GM21423 (cell line): Measurements from ENCODE around the gene ATP5F1E.
"Not testable (repeated sequence)": the region's sequence is repeated elsewhere in the genome, so short reads cannot be mapped to it uniquely, and the experiment has no call there.

Experiments
- ATAC-seq: cut with Tn5 transposase; IDR thresholded peaks from one replicate; pipeline ENCODE4 v1.9.1; 2021; ENCODE audit warnings: mild to moderate bottlenecking, moderate library complexity; ENCODE audit not compliant: unreplicated experiment

The ATP5F1E gene

DNA sequence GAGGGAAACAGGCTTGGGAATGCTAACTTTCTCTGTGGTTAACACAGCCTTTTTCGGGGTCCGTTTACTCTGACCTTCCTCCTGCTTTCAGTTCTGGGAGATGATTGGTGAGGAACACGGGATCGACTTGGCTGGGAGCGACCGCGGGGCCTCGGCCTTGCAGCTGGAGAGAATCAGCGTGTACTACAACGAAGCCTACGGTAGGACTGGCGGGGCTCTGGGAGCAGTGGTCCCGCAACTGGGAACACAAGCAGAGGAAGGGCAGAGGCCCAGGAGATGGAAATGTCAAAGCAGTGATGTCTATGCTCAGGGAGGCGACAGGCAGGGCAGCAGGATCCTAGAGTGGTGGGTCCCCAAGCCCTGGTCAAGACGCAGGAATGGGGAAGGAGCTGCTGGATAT lies 9.4 kb downstream of the ATP5F1E start:
- no peak for ATAC-seq

GRCh38 chr20:59020938-59021551 lies 11.1 kb downstream of the ATP5F1E start:
- no peak for ATAC-seq

DNA sequence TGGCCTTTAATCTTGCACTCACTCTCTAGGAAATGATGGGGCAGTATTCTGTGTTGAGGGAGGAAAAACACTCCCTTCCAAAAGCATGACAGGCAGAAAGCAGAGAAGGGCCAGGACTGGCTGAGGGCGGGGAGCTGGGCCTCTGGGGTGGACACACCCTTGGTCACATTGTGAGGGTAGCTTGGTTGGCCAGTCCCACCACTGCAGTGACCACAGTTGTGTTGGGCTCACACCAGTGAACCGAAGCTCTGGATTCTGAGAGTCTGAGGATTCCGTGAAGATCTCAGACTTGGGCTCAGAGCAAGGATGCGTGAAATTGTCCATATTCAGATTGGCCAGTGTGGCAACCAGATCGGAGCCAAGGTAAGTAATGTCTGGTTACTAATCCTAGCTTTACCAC lies 12.9 kb downstream of the ATP5F1E start, which contains the start of gene TUBB1:
Gene TUBB1 (plus strand): TSS at position 213 of the 400 bp plus-strand sequence. CDS start 94 bp downstream, at position 307.
- no peak for ATAC-seq

DNA sequence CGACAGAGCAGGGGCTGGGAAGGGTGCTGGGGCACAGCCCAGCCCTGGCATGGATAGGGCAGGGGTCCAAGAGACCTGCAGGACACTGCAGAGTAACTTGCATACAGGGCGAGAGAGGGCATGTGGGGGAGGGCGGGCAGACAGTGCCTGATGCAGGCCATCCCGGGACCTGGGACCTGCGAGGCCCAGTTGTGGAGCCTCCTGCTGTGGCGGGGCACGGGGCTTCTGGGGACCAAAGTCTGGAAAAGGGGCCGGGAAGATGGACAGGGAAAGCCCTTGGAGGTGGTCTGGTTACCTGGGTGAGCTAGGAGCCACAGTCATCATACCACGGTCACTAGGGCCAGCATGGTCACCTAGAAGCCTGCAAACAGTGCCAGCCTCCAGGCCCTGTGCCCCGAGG lies 13.3 kb downstream of the ATP5F1E start:
- ATAC-seq, result no peak

- no peak for ATAC-seq
These were observed 14.5 kb downstream of the ATP5F1E start for GRCh38 chr20:59017493-59018231.

DNA sequence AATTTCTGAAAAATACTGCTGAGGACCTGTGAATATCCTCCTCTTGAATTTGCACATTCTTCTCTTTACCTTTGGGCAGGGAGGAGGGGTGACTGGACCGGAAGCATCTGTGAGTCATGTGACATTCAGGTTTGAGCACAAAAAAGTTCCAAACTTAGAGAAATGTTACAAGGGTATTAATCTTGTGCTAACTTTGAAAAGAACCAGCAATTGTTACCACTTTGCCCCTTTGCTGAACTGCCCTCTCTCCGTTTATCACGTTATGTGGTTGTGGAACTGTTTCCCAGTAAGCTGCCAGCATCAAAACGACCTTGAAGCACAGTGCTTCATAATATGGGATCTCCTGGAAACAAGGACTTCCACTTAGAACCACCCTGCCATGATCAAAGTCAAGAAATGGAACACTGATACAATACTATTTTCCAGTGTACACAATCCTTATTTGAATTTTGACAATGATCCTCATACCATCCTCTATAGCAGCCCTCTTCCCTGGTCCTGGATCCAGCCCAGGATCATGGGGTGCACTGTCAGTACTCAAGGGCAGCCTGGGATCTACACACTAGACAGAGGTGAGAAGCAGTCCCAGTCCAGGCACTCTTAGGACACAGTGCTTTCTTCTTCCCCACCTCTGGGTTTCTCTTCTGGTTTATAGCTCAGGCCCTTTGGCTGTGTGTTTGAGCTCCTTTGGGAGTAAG lies 15.2 kb downstream of the ATP5F1E start:
- no peak for ATAC-seq

- ATAC-seq, result no peak
These were observed 16.1 kb downstream of the ATP5F1E start for GRCh38 chr20:59015812-59016711.

DNA sequence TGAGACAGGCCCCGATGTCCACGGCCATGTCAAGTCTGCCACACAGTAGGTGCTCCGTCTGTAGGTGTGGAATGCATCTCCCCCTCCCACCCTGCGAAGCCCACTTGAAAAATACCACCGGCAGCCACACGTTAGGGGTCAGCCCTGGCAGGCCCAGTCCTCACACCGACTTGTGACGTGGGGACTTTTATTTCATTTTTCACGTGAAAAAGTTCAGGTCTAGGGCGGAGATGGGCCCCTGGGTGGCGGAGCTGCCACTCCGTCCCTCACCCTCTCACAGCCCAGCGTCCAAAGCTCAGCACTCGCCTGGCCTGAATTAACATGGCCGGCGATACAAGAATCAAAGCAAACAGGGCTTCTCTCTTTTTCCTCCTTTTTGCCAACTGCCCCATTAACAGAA lies 16.7 kb downstream of the ATP5F1E start:
- ATAC-seq, result no peak

- no peak for ATAC-seq
These were observed 17.3 kb downstream of the ATP5F1E start for GRCh38 chr20:59014680-59015389.

- no peak for ATAC-seq
These were observed 18.1 kb downstream of the ATP5F1E start for GRCh38 chr20:59013959-59014608.

DNA sequence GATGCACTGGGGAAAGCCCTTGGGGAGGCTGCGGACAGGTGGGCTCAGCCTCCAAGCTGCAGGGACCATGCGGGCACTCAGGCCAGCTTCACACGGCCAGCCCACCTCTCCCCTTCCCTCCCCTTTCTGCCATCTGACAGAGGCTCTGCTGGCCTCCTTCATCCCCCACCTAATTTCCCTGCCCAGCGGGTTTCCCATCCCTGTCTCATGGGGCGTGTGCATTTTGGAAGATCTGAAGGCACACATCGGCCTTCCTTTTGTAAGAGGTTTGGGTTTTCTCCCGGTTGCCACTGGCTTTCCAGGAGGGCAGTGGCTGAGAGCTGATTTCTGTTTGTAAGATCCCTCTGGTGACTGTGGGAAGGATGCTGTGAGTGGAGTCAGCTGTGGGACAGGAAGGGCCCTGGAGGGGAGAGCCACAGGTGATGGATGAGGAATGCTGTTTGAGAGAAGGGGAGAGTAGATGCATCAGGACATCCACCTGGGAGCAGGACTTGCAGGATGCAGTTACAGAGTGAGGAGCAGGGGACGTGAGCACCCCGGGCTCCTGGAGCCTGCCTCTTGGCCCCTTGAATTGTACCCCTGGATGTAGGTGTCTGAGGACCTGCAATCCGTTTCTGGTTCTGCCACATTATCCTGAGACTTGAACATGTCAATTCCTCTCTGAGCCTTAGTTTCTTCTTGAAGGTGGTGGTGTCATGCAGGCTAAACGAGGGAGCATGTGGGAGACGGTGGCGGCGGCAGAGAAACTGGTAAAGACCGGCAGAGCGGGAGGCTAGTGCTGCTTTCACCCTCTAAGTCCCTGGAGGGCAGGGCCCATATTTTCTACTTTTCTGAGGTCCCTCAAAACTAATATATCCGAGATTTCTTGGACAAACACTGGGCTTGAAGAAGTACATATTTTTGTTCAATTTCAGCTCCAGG lies 18.8 kb downstream of the ATP5F1E start:
- no peak for ATAC-seq

DNA sequence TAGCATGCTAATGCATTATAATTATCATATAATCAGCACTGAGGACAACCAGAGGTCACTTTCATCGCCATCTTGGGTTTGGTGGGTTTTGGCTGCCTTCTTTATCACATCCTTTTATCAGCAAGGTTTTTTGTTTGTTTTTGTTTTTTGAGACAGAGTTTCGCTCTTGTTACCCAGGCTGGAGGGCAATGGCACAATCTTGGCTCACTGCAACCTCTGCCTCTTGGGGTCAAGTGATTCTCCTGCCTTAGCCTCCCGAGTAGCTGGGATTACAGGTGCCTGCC lies 20.3 kb downstream of the ATP5F1E start:
- ATAC-seq, result not testable (repeated sequence)

DNA sequence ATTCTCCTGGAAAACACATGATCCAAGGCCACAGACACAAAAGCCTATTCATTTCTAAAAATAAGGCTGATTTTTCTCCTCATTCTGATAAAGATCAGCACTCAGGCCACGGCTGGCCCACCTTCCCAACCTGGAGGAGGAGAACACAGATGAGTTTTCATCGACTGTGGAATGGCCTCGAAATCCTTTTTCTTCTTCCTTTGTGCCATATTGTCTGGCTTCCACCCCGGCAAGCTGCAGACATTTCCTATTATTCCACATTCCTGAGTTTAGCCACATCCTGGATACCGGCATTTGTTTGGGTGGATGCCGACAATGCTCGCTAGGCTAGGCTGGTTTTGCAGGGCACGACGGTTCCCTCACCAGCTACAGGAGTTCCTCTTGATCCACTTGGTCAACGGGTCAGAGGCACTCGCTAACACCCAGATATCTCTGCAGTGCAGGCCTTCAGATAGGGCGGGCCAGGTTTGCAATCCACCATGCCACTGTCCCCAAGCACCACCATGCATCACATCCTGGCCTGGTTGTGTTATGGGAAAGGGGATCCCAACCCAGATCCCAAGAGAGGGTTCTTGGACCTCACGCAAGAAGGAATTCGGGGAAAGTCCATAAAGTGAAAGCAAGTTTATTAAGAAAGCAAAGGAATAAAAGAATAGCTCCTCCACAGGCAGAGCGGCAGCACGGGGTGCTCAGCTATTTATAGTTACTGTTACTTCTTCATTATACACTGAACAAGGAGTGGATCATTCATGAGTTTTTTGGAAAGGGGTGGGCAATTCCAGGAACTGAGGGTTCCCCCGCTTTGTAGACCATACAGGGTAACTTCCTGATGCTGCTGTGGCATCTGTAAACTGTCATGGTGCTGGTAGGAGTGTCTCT lies 20.9 kb downstream of the ATP5F1E start:
- ATAC-seq, result no peak

DNA sequence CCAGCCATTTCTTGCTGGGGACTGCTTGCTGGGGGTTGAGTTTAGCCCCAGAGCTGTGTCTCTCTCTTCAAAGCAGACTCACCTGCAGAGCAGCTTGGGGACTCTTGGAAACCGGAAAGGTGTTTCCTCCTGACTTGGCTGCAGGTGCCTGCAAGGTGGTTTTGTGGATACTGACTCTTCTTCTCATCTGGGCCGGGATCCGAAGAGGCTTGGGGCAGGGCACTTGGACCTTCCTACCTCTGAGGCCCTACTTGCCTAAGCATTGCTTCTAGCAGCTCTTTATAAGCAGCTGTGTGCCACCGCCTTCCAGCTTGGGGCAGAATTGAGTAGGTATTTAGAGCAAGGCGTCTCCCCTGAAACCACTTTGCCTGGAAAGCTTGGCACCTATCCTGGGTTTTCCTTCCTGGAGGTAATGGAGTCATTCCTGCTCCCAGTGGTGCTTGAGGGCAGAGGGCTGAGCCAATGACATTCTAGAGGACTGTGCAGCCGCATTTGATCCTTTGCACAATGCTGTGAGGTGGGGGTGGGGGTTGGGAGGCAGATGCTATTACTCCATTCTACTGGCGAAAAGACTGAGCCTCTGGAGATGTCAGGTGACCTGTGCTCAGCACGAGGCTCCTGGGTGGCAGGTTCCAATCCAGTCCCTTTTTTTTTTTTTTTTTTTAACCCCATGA lies 21.7 kb downstream of the ATP5F1E start:
- ATAC-seq, result no peak

DNA sequence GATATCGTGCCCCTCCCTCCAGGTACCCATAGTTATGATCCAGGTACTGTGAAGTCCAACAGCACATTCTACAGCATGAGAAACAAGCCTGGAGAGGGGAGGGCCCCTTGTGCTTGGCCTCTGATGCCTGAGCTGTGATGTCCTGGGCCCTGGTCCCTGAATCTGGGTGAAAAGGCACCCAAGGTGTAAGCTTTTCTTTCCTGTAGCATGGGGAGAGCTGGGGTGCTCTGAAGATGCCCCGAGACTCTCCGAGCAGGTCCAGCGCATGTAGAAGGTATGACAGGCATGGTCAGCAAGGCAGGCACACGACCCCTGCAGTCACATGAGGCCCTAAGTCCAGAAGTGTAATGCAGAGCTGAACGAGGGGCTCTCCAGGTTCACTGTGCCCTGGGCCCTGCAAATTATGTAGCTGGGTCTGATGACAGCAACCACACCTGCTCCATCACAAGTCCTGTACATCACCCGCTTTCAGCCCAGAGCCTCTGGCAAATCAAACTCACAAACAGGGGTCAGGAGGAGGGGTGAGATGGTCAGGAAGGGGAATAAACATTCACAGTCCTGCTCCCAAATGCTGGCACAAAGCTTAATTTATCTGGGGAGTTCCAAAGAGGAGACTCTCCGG lies 23.3 kb downstream of the ATP5F1E start:
- ATAC-seq, result no peak

DNA sequence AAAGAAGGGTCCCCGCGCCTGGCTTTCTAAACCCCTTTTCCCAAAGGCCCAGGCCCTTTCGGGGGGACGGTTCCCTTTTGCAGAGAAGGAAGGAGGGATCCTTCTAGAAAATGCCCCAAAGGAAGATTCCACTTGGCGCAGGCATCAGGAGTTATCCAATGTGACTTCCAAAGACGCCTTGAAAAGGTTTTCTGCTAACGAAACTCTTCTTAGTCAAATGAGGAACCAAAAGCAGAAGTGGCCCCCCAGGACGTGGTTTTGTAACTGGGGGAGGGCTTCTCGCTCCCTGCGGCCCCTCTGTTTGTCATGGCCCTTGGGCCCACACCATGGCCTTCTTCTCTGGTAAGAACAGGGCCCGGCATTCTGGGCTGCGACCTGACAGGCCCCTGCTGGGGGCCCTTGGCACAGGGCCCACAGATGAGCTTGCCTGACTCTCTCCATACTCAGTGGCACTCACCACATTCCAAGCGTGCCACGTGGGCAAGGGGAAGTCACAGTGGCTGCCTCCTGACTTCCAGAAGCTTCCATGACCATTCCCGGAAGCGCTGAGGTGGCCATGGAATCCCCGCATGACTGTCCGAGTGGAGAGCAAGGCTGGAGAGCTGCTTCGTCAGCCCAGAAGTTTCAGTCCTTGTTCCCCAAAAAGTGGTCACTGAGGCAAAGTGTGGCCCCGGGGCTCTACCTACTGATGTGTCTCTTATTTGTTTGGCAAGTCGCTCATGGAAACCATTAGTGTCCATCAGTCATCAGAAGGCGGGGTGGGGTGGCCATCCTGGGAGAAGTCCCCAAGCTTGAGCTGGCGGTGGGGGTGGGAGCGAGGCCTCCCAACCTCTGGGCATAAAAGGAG lies 24.2 kb downstream of the ATP5F1E start:
- peak; percentile 28 for ATAC-seq
